Omental fat pad (tissue), 4 donors: ENCODE measurements around the gene CAPN2. TPM values are rescaled to one million over a fixed set of nuclear protein-coding genes. Genes with fewer than 3 reads are reported as not detected.

Source experiments
- ATAC-seq: fragments of 150-250 bp; one replicate; pipeline ENCODE4 v1.9.1; 2016; ENCODE audit warnings: mild to moderate bottlenecking, moderate library complexity; ENCODE audit not compliant: low FRiP score
- DNase-seq: peaks from one replicate; pipeline ENCODE4 v3.0.0-alpha.2; 2019; ENCODE audit warnings: low spot score
- total RNA-seq, 4 donors: library from RNA; depleted of rRNA; stranded (reverse); fragments of >200 nt; gene quantifications; one replicate each; pipeline ENCODE4 v1.1.0, GENCODE V29; 2016
- TF ChIP-seq, protein P1 (sequence below), 3 donors: fragments of 450-650 bp; IDR thresholded peaks; one replicate each; pipeline ENCODE4 v1.5.1; 2016 to 2017; ENCODE audit warnings: antibody characterized with exemption in 3 of 3, mild to moderate bottlenecking in 3 of 3, moderate library complexity in 2 of 3

Gene CAPN2
- total RNA-seq, 4 donors from 2014 or later: 171 to 314 (median 229) TPM

DNA sequence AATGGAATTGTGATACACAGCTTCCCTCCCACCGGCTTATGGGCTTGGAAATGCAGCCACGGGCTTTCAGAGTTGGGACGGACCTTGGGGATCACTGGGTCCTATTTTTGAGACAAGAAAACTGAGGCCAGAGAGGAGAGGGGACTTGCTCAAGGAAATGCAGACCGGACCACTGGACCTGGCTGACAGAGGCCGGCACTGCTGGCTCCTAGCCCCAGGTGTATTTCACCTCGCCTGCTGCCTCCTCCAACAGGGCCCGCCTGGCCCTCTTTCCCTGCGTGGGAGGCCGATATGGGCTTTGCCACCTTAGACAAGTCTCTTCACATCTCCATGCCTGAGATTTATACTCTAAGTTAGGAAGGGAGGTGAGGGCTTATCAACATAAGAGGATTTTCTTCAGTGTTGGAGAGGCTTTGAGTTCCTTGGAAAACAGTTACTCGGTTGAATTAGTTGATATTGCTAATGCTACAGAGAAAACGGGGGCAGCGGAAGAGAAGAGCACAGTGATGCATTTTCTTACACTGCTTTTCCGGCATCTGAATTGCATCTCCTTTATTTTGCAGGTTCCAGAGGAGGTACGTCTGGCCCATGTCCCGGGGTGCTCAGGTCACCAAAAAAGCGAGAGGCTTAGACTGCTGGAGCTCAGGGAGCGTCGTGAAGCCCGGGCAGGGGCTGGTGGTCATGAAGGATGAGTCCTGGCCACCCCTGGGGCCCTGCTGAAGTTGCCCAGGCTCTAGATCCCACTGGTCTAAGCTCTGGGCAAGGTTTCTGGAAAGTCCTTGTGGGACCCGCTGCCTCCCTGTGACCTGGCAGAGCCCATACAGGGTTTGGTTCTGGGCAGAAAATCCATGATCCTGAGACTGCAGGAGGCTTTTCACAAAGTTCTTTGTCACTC, 44.7 kb downstream of the CAPN2 start:
- ATAC-seq (no peak), DNase-seq (no peak)
- TF ChIP-seq, protein P1, sequence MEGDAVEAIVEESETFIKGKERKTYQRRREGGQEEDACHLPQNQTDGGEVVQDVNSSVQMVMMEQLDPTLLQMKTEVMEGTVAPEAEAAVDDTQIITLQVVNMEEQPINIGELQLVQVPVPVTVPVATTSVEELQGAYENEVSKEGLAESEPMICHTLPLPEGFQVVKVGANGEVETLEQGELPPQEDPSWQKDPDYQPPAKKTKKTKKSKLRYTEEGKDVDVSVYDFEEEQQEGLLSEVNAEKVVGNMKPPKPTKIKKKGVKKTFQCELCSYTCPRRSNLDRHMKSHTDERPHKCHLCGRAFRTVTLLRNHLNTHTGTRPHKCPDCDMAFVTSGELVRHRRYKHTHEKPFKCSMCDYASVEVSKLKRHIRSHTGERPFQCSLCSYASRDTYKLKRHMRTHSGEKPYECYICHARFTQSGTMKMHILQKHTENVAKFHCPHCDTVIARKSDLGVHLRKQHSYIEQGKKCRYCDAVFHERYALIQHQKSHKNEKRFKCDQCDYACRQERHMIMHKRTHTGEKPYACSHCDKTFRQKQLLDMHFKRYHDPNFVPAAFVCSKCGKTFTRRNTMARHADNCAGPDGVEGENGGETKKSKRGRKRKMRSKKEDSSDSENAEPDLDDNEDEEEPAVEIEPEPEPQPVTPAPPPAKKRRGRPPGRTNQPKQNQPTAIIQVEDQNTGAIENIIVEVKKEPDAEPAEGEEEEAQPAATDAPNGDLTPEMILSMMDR (IDR thresholded peaks at IDR 0.05): no peak

DNA sequence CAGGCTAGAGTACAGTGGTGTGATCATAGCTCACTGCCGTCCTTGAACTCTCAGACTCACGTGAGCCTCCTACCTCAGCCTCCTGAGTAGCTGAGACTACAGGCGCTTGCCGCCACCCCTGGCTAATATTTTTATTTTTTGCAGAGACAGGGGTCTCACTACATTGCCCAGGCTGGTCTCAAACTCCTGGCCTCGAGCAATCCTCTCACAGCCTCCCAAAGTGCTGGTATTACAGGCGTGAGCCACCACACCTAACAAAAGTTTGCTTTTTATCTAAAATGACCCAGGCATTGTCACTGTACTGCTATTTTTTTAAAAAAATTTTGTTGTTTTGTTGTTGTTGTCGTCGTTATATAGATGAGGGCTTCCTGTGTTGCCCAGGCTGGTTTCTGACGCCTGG, 46.4 kb downstream of the CAPN2 start:
- ATAC-seq: no peak
- TF ChIP-seq, protein P1 (IDR thresholded peaks at IDR 0.05): no peak
- DNase-seq: no peak

- no peak for ATAC-seq
- DNase-seq: no peak
- TF ChIP-seq, protein P1 (IDR thresholded peaks at IDR 0.05): no peak
Observed at GRCh38 chr1:223759273-223759672, 46.9 kb downstream of the CAPN2 start.

DNA sequence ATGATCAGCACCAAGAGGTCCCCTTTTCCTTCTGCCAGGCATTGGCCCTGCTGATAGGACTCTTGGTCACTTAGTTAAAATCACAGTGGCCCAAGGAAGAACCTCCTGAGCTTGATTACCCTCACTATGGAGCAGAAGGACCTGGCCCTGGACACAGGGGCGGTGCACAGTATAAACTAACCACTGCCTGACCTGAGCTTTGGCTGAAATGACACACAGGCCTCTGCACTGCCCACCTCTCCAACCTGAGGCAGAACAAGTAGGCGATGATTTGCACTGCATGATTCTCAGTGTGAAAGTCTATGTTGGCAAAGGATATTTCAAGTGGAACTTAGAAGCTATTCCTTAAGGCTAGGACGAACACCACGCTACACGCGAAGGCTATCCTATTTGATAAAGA, 48.5 kb downstream of the CAPN2 start:
- DNase-seq (no peak), ATAC-seq (peak; percentile 60)
- TF ChIP-seq, protein P1 (IDR thresholded peaks at IDR 0.05): no peak

- no peak for ATAC-seq
- no peak for DNase-seq
- TF ChIP-seq, protein P1 (IDR thresholded peaks at IDR 0.05): no peak
Observed at GRCh38 chr1:223761411-223761810, 49.1 kb downstream of the CAPN2 start.

DNA sequence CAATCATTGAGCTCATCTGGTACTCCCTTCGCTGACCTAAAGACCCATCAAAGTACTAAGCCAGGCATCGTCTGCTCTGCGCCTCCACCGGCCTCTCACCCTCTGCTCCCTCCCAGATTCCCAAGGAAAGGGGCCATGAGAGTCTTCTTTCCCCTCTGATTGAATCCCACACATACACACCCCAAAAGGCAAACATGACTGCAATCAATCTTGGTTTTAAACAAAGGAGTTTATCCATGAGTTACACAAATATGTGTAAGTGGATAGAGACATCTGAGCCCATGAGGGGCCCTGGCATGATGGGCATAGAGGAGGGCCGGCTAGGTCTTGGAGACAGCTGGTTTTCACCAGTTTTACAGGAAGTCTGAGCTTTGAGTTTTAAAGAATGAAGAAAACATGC, 50.9 kb downstream of the CAPN2 start:
- no peak for DNase-seq
- no peak for ATAC-seq
- TF ChIP-seq, protein P1 (IDR thresholded peaks at IDR 0.05): no peak

- no peak for ATAC-seq
Observed at GRCh38 chr1:223763881-223764280, 51.5 kb downstream of the CAPN2 start.

More at GRCh38 chr1:223763881-223764280, 51.5 kb downstream of the CAPN2 start:
- DNase-seq: no peak
- TF ChIP-seq, protein P1 (IDR thresholded peaks at IDR 0.05): no peak
